HepG2 (cell line): Measurements from ENCODE around the gene COLQ. TPM values are rescaled to one million over a fixed set of nuclear protein-coding genes. Genes with fewer than 3 reads are reported as not detected.

Source experiments
- ATAC-seq: fragments of 200-7000 bp; cut with Tn5 transposase; 3 replicates; pipeline ENCODE4 v1.9.1; 2020; ENCODE audit warnings: mild to moderate bottlenecking, moderate library complexity
- BruUV-seq: library from RNA; stranded (reverse); fragments of 400-500 nt; replicated peaks from 2 replicates; lab custom pipeline; 2021; lab: Mats Ljungman, UMichigan
- CTCF ChIA-PET: fragments of 300-600 bp; formaldehyde crosslinking; extraction: SDS; loops from one replicate; lab custom pipeline; 2021; ENCODE audit warnings: low total read pairs, inconsistent platforms, low intra/inter-chr PET ratio; lab: Yijun Ruan, JAX
- POLR2A ChIA-PET: fragments of 350-600 bp; sonication (Branson Sonifier 250); formaldehyde crosslinking; loops from one replicate; lab custom pipeline; 2020; ENCODE audit warnings: antibody characterized with exemption, inconsistent platforms; lab: Yijun Ruan, JAX
- DNase-seq: peaks from one replicate; pipeline ENCODE4 v3.0.0-alpha.2; 2015; ENCODE audit warnings: low spot score
- FAIRE-seq: peaks from 3 replicates; lab custom pipeline; 2011; peaks lifted over from hg19 to GRCh38; lab: Jason Lieb, UNC
- H2AFZ ChIP-seq: one replicate; pipeline ENCODE4 v1.6.1; 2011; ENCODE audit warnings: low read length, inconsistent platforms
- H3K27ac ChIP-seq: fragments of 300-600 bp; 3 replicates; pipeline ENCODE4 v1.8.0; 2011; ENCODE audit warnings: mixed run types, mild to moderate bottlenecking, mixed read lengths, low read length, inconsistent platforms; ENCODE audit not compliant: insufficient read depth; ENCODE audit errors: extremely low read length
- H3K27me3 ChIP-seq, 2 experiments: fragments of 200-600 bp in 1 of 2; 2 replicates in 1 of 2; 3 replicates in 1 of 2; pipeline versions ENCODE4 v1.6.0 to v1.8.0; 2011; ENCODE audit warnings: low read length in 2 of 2, mild to moderate bottlenecking in 2 of 2, moderate library complexity in 2 of 2, inconsistent platforms in 1 of 2; ENCODE audit not compliant: insufficient read depth in 2 of 2, control insufficient read depth in 1 of 2
- H3K36me3 ChIP-seq, 2 experiments: fragments of 200-600 bp in 1 of 2; replicated peaks in 1 of 2; 2 replicates in 1 of 2; 3 replicates in 1 of 2; pipeline versions ENCODE4 v1.5.1 to v1.8.0; 2011; ENCODE audit warnings: low read length in 2 of 2, inconsistent platforms in 1 of 2; ENCODE audit not compliant: insufficient read depth in 2 of 2, control insufficient read depth in 1 of 2
- H3K4me1 ChIP-seq: 2 replicates; pipeline ENCODE4 v1.5.1; 2012; ENCODE audit warnings: low read length, inconsistent platforms; ENCODE audit not compliant: insufficient read depth
- H3K4me2 ChIP-seq: 2 replicates; pipeline ENCODE4 v1.6.0; 2011; ENCODE audit warnings: low read depth, low read length, inconsistent platforms
- H3K4me3 ChIP-seq, 3 experiments: fragments of 200-600 bp in 1 of 3; sonication (generic), shearing (Covaris generic) in 1 of 3; replicated peaks in 1 of 3; 2 replicates each; pipeline ENCODE4 v1.5.1; 2011 to 2016; ENCODE audit warnings: low read length in 3 of 3, inconsistent platforms in 2 of 3, low read depth in 2 of 3, mild to moderate bottlenecking in 2 of 3, control low read depth in 1 of 3, mixed read lengths in 1 of 3; ENCODE audit not compliant: insufficient read depth in 1 of 3
- H3K79me2 ChIP-seq: one replicate; pipeline ENCODE4 v1.6.1; 2011; ENCODE audit warnings: low read length, inconsistent platforms; ENCODE audit not compliant: insufficient read depth
- H3K9ac ChIP-seq: 2 replicates; pipeline ENCODE4 v1.6.0; 2011; ENCODE audit warnings: mild to moderate bottlenecking, low read depth, low read length, inconsistent platforms; ENCODE audit not compliant: insufficient read depth
- H3K9me3 ChIP-seq: 2 replicates; pipeline ENCODE4 v1.5.1; 2012; ENCODE audit warnings: mild to moderate bottlenecking, low read length
- H4K20me1 ChIP-seq: 2 replicates; pipeline ENCODE4 v1.6.0; 2011; ENCODE audit warnings: inconsistent platforms, mild to moderate bottlenecking, low read length, moderate library complexity; ENCODE audit not compliant: insufficient read depth
- ARNT ChIP-seq: fragments of 450-650 bp; IDR thresholded peaks from 2 replicates; pipeline ENCODE4 v1.6.1; 2017
- CBX2 ChIP-seq, 2 experiments: fragments of 200-600 bp in 1 of 2; sonication (generic); formaldehyde crosslinking in 1 of 2; IDR thresholded peaks; 2 replicates each; pipeline versions ENCODE4 v1.7.0 to v1.8.1; 2018 to 2022; ENCODE audit warnings: low read depth in 2 of 2, low read length in 1 of 2, mild to moderate bottlenecking in 1 of 2, missing genetic modification reagents in 1 of 2
- EZH2 ChIP-seq: conservative IDR thresholded peaks from 2 replicates; pipeline ENCODE4 v1.6.1; 2012; ENCODE audit warnings: mild to moderate bottlenecking, low read depth, low read length, moderate library complexity
- KLF12 ChIP-seq: sonication (generic); formaldehyde crosslinking; IDR thresholded peaks from 2 replicates; pipeline ENCODE4 v1.4.0; 2020; ENCODE audit warnings: missing genetic modification reagents, borderline replicate concordance
- MED8 ChIP-seq: sonication (generic); formaldehyde crosslinking; IDR thresholded peaks from 2 replicates; pipeline ENCODE4 v1.8.1; 2023; ENCODE audit warnings: mild to moderate bottlenecking, missing genetic modification reagents; ENCODE audit not compliant: insufficient replicate concordance
- MIER2 ChIP-seq: IDR thresholded peaks from 2 replicates; pipeline ENCODE4 v1.6.1; 2016; ENCODE audit warnings: missing biosample characterization, missing genetic modification reagents
- MZF1 ChIP-seq: sonication (generic); formaldehyde crosslinking; IDR thresholded peaks from 2 replicates; pipeline ENCODE4 v1.8.1; 2023; ENCODE audit warnings: mild to moderate bottlenecking, missing genetic modification reagents, borderline replicate concordance
- SMARCE1 ChIP-seq: fragments of 450-650 bp; IDR thresholded peaks from 2 replicates; pipeline ENCODE4 v1.6.1; 2017; ENCODE audit warnings: borderline replicate concordance
- SYNCRIP ChIP-seq: fragments of 200-400 bp; formaldehyde crosslinking; IDR thresholded peaks from 2 replicates; pipeline ENCODE4 v1.6.1; 2018; ENCODE audit warnings: mild to moderate bottlenecking, low read depth, low read length; ENCODE audit not compliant: insufficient read depth
- U2AF2 ChIP-seq: fragments of 200-400 bp; formaldehyde crosslinking; IDR thresholded peaks from 2 replicates; pipeline ENCODE4 v1.6.1; 2017; ENCODE audit warnings: low read depth, mild to moderate bottlenecking, low read length
- ZFP36L2 ChIP-seq: sonication (generic); formaldehyde crosslinking; IDR thresholded peaks from 2 replicates; pipeline ENCODE4 v1.4.0; 2020; ENCODE audit warnings: missing genetic modification reagents
- ZNF10 ChIP-seq: sonication (generic); formaldehyde crosslinking; IDR thresholded peaks from 2 replicates; pipeline ENCODE4 v1.4.0; 2020; ENCODE audit warnings: mild to moderate bottlenecking, low read depth, missing genetic modification reagents, borderline replicate concordance
- ZNF605 ChIP-seq: sonication (generic); formaldehyde crosslinking; IDR thresholded peaks from 2 replicates; pipeline ENCODE4 v1.8.0; 2022; ENCODE audit warnings: mild to moderate bottlenecking, missing genetic modification reagents
- ZNF615 ChIP-seq: sonication (generic); formaldehyde crosslinking; IDR thresholded peaks from 2 replicates; pipeline ENCODE4 v1.5.0; 2020; ENCODE audit warnings: mild to moderate bottlenecking, missing genetic modification reagents, borderline replicate concordance
- WGBS: methylation state at CpG from one replicate; pipeline ENCODE4 v1.1.6; 2017; ENCODE audit warnings: low lambda C conversion rate; 5-methylcytosine and 5-hydroxymethylcytosine counted together
- in situ Hi-C: cut with HindIII; loops from 2 replicates; pipeline ENCODE4 v1.10.0; 2017; ENCODE audit warnings: low pct_unique_long_range_greater_than_20kb; ENCODE audit not compliant: extremely low pct_ligation_motif_present
- intact Hi-C: fragments of 100-400 bp; cut with micrococcal nuclease; formaldehyde crosslinking; loops from one replicate; pipeline ENCODE4 v1.10.0; 2022; ENCODE audit not compliant: unreplicated experiment
- polyA plus RNA-seq, 8 experiments: library from polyadenylated mRNA; depleted of rRNA in 3 of 8; stranded (reverse) in 7 of 8; unstranded in 1 of 8; fragments of >200 nt; fragmentation: Illumina TruSeq in 4 of 8; extraction: Trizol in 4 of 8; gene quantifications; 2 replicates each; pipeline versions ENCODE4 v1.2.1 to v1.2.3, GENCODE V29; 2011 to 2016; ENCODE audit warnings: low read depth in 4 of 8, missing spikeins in 1 of 8, mixed read lengths in 1 of 8; ENCODE audit not compliant: insufficient read depth in 1 of 8
- total RNA-seq, 5 experiments: library from RNA; depleted of rRNA; stranded (reverse); fragments of >200 nt; fragmentation: Illumina TruSeq; extraction: Trizol; gene quantifications; 2 replicates each; pipeline ENCODE4 v1.2.3, GENCODE V29; 2016; ENCODE audit warnings: low read depth in 1 of 5
- TF ChIP-seq, protein P1 (sequence below), 2 experiments: IDR thresholded peaks; 2 replicates each; pipeline ENCODE4 v1.6.1; 2011 to 2012; ENCODE audit warnings: low read length in 2 of 2, borderline replicate concordance in 1 of 2, low read depth in 1 of 2, mild to moderate bottlenecking in 1 of 2, moderate library complexity in 1 of 2

Gene COLQ
- total and polyA plus RNA-seq, 2 of the 13 experiments (the other 11 are each of a cell fraction or from before 2014, with no cell fraction given) = 0.31 to 0.46 TPM

- no peak overlapping the region for H2AFZ ChIP-seq
- no TSS peak for BruUV-seq
- ChIA-PET CTCF (no interaction called here), POLR2A (no interaction called here)
- DNase-seq (no peak), ATAC-seq (no peak), FAIRE-seq (no peak)
- H3K4me1 ChIP-seq = peaks cover 11% of the 10 kb centered on the region
- no peak overlapping the region for H3K4me2 ChIP-seq
- no peaks in the 10 kb centered on the region for H3K27me3 ChIP-seq
- in situ Hi-C loops = no loop called here
- H3K9ac ChIP-seq = no peak overlapping the region
- H3K79me2 ChIP-seq = peaks cover 23% of the 10 kb centered on the region
- TF ChIP-seq, protein P1, sequence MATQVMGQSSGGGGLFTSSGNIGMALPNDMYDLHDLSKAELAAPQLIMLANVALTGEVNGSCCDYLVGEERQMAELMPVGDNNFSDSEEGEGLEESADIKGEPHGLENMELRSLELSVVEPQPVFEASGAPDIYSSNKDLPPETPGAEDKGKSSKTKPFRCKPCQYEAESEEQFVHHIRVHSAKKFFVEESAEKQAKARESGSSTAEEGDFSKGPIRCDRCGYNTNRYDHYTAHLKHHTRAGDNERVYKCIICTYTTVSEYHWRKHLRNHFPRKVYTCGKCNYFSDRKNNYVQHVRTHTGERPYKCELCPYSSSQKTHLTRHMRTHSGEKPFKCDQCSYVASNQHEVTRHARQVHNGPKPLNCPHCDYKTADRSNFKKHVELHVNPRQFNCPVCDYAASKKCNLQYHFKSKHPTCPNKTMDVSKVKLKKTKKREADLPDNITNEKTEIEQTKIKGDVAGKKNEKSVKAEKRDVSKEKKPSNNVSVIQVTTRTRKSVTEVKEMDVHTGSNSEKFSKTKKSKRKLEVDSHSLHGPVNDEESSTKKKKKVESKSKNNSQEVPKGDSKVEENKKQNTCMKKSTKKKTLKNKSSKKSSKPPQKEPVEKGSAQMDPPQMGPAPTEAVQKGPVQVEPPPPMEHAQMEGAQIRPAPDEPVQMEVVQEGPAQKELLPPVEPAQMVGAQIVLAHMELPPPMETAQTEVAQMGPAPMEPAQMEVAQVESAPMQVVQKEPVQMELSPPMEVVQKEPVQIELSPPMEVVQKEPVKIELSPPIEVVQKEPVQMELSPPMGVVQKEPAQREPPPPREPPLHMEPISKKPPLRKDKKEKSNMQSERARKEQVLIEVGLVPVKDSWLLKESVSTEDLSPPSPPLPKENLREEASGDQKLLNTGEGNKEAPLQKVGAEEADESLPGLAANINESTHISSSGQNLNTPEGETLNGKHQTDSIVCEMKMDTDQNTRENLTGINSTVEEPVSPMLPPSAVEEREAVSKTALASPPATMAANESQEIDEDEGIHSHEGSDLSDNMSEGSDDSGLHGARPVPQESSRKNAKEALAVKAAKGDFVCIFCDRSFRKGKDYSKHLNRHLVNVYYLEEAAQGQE (IDR thresholded peaks at IDR 0.05; ENCODE audit: borderline replicate concordance in 1 of 2, low read depth in 1 of 2, low read length in 2 of 2) = peak; percentile 31 to 88
- TF ChIP-seq MIER2 (CRISPR knock-in tag) (peak; percentile 64; the same call in 1 of the 2 replicates), KLF12 (CRISPR knock-in tag) (no peak)
- no peak overlapping the region for H3K27ac ChIP-seq
- H3K9me3 ChIP-seq = no peaks in the 10 kb centered on the region
- intact Hi-C loops = no loop called here
- 97% methylated on average over 4 of the region's 4 CpGs for WGBS
- H4K20me1 ChIP-seq = peaks cover 4% of the 10 kb centered on the region; the same call in 1 of the 2 replicates
- H3K4me3 ChIP-seq = no peak overlapping the region
- peaks cover 22 to 84% of the 10 kb centered on the region in 2 experiments for H3K36me3 ChIP-seq
Observed at GRCh38 chr3:15434756-15435155, 86.8 kb downstream of the COLQ start.

- Histone ChIP-seq H3K4me3 (no peak overlapping the region), H2AFZ (no peak overlapping the region), H3K9me3 (no peaks in the 10 kb centered on the region), H3K27me3 (no peaks in the 10 kb centered on the region), H3K9ac (no peak overlapping the region), H4K20me1 (peaks cover 4% of the 10 kb centered on the region; the same call in 1 of the 2 replicates), H3K4me1 (peaks cover 23% of the 10 kb centered on the region), H3K4me2 (no peak overlapping the region), H3K79me2 (peaks cover 35% of the 10 kb centered on the region), H3K27ac (no peak overlapping the region), H3K36me3 (peaks cover 20 to 72% of the 10 kb centered on the region in 2 experiments)
- WGBS = 95% methylated on average over 1 of the region's 1 CpG
- ChIA-PET POLR2A (no interaction called here), CTCF (no interaction called here)
- in situ Hi-C loops (no loop called here), intact Hi-C loops (no loop called here)
- TF ChIP-seq MED8 (CRISPR knock-in tag) (no peak), SYNCRIP (no peak), CBX2 (IDR thresholded peaks at IDR 0.05; ENCODE audit: low read depth, low read length) (no peak), CBX2 (CRISPR knock-in tag; IDR thresholded peaks at IDR 0.05; ENCODE audit: low read depth) (no peak), ARNT (no peak), ZFP36L2 (no peak), SMARCE1 (no peak), EZH2 (no peak), U2AF2 (no peak), MZF1 (CRISPR knock-in tag) (no peak), ZNF615 (CRISPR knock-in tag) (no peak), ZNF605 (CRISPR knock-in tag) (no peak), ZNF10 (CRISPR knock-in tag) (no peak)
- BruUV-seq = no TSS peak
- FAIRE-seq (no peak), ATAC-seq (no peak), DNase-seq (no peak)
Observed at GRCh38 chr3:15433531-15433930, 88.0 kb downstream of the COLQ start.
